DND-41 (cell line): ENCODE data around the gene ZNF536.

ENCODE experiments used
- EZH2 ChIP-seq: IDR thresholded peaks from 3 replicates; pipeline ENCODE4 v1.6.1; 2012; ENCODE audit warnings: borderline replicate concordance, low read depth, mild to moderate bottlenecking, moderate library complexity, low read length, inconsistent platforms; ENCODE audit not compliant: severe bottlenecking
- TF ChIP-seq, protein P1 (sequence below): IDR thresholded peaks from 2 replicates; pipeline ENCODE4 v1.5.1; 2012; ENCODE audit warnings: borderline replicate concordance, low read length, moderate library complexity, mild to moderate bottlenecking; ENCODE audit not compliant: poor library complexity, severe bottlenecking; ENCODE audit errors: extremely low read depth

DNA sequence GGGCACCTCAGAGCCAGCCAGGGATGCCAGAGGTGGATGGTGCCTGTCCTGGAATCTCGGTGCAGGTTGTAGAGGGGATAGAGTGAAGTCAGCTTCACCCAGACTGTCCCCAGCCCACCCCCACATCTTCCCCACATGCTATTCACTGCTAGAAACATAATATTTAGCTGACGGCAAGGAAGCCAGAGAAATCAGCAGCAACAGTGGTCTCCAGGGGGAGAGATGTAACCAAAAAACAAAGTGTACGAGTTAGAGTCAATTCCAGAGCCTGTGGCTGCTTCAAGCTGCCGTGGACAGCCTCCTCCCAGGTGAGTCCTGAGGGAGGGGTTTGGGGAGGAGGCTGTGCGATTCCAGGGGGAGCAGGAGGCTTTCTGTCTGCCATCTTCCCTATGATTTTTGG lies 97.6 kb downstream of the ZNF536 start:
- TF ChIP-seq, protein P1, sequence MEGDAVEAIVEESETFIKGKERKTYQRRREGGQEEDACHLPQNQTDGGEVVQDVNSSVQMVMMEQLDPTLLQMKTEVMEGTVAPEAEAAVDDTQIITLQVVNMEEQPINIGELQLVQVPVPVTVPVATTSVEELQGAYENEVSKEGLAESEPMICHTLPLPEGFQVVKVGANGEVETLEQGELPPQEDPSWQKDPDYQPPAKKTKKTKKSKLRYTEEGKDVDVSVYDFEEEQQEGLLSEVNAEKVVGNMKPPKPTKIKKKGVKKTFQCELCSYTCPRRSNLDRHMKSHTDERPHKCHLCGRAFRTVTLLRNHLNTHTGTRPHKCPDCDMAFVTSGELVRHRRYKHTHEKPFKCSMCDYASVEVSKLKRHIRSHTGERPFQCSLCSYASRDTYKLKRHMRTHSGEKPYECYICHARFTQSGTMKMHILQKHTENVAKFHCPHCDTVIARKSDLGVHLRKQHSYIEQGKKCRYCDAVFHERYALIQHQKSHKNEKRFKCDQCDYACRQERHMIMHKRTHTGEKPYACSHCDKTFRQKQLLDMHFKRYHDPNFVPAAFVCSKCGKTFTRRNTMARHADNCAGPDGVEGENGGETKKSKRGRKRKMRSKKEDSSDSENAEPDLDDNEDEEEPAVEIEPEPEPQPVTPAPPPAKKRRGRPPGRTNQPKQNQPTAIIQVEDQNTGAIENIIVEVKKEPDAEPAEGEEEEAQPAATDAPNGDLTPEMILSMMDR: no peak
- TF ChIP-seq EZH2: no peak
